PC-3 (cell line): ENCODE measurements around the gene FOXO4.

Source experiments
- CTCF ChIP-seq: fragments of 300-600 bp; sonication (generic); conservative IDR thresholded peaks from 2 replicates; pipeline ENCODE4 v1.5.1; 2017; ENCODE audit warnings: antibody characterized with exemption, low read depth, mild to moderate bottlenecking, low read length
- EZH2 ChIP-seq: fragments of 300-600 bp; sonication (generic); IDR thresholded peaks from one replicate; pipeline ENCODE4 v1.6.1; 2017; ENCODE audit warnings: antibody characterized with exemption, mild to moderate bottlenecking, low read length; ENCODE audit not compliant: unreplicated experiment
- EZH2phosphoT487 ChIP-seq: fragments of 300-600 bp; sonication (generic); IDR thresholded peaks from 2 replicates; pipeline ENCODE4 v1.6.1; 2018; ENCODE audit warnings: mild to moderate bottlenecking, antibody characterized with exemption, low read length, borderline replicate concordance

- no peak for TF ChIP-seq CTCF
- TF ChIP-seq EZH2: no peak
- no peak for TF ChIP-seq EZH2phosphoT487
Observed at GRCh38 chrX:71060127-71060526, 35.5 kb upstream of the FOXO4 start.
